Brain microvascular endothelial cell (primary cell): Measurements from ENCODE around the gene CHCHD6.

ENCODE experiments used
- DNase-seq: peaks from one replicate; pipeline ENCODE4 v3.0.0-alpha.2; 2020
- H3K27ac ChIP-seq: fragments of 250-450 bp; sonication (Bioruptor Pico); 2 replicates; pipeline ENCODE4 v1.5.1; 2020; ENCODE audit warnings: mild to moderate bottlenecking, moderate library complexity
- H3K27me3 ChIP-seq: fragments of 250-450 bp; sonication (Bioruptor Pico); replicated peaks from 2 replicates; pipeline ENCODE4 v1.5.1; 2020; ENCODE audit warnings: mild to moderate bottlenecking
- H3K36me3 ChIP-seq: fragments of 250-450 bp; sonication (Bioruptor Pico); replicated peaks from 2 replicates; pipeline ENCODE4 v1.5.1; 2020; ENCODE audit warnings: mild to moderate bottlenecking
- H3K4me3 ChIP-seq: 2 replicates; pipeline ENCODE4 v1.5.1; 2011; ENCODE audit warnings: low read depth, mild to moderate bottlenecking, control low read depth, low read length, moderate library complexity
- CTCF ChIP-seq: IDR thresholded peaks from 2 replicates; pipeline ENCODE4 v1.5.1; 2011; ENCODE audit warnings: low read depth, mild to moderate bottlenecking, moderate library complexity, low read length, control low read depth, inconsistent platforms; ENCODE audit errors: missing control alignments
- in situ Hi-C: cut with HindIII; loops from 2 replicates; pipeline ENCODE4 v1.10.0; 2017; ENCODE audit warnings: low sequenced_read_pairs, low pct_ligation_motif_present

CHCHD6 gene

GRCh38 chr3:126992776-126993175 lies 288.7 kb downstream of the CHCHD6 start:
- H3K36me3 ChIP-seq: peaks cover 19% of the 10 kb centered on the region
- no peak for TF ChIP-seq CTCF
- no peak overlapping the region for H3K4me3 ChIP-seq
- no peak for DNase-seq
- in situ Hi-C loops: no loop called here
- no peak overlapping the region for H3K27ac ChIP-seq
- H3K27me3 ChIP-seq: no peaks in the 10 kb centered on the region

DNA sequence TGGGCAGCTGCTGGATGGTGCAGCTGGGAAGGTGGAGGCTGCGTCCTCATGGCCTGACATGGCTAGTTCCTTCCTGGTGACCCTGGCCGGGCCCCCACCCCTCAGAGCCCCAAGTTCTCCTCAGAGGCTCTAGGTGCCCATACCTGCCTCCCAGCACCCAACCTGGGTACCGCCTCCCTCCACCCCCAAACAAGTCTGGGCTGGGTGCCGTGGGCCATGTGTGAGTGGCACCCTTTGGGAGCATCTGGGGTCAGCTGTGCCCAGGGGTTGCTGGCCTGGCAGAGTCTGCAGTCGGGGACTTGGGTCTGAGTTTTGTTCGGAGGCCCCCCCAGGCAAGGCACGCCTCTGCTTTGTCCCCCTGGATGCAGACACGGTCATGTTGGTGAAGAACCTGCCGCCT lies 289.4 kb downstream of the CHCHD6 start:
- peaks cover 19% of the 10 kb centered on the region for H3K36me3 ChIP-seq
- H3K4me3 ChIP-seq: no peak overlapping the region
- in situ Hi-C loops: no loop called here
- DNase-seq: no peak
- TF ChIP-seq CTCF: no peak
- H3K27ac ChIP-seq: no peak overlapping the region
- H3K27me3 ChIP-seq: no peaks in the 10 kb centered on the region

GRCh38 chr3:126994661-126995245 lies 290.7 kb downstream of the CHCHD6 start:
- no peaks in the 10 kb centered on the region for H3K27me3 ChIP-seq
- TF ChIP-seq CTCF: no peak
- DNase-seq: no peak
- H3K27ac ChIP-seq: no peak overlapping the region
- H3K36me3 ChIP-seq: peaks cover 11% of the 10 kb centered on the region
- H3K4me3 ChIP-seq: no peak overlapping the region
- in situ Hi-C loops: no loop called here

DNA sequence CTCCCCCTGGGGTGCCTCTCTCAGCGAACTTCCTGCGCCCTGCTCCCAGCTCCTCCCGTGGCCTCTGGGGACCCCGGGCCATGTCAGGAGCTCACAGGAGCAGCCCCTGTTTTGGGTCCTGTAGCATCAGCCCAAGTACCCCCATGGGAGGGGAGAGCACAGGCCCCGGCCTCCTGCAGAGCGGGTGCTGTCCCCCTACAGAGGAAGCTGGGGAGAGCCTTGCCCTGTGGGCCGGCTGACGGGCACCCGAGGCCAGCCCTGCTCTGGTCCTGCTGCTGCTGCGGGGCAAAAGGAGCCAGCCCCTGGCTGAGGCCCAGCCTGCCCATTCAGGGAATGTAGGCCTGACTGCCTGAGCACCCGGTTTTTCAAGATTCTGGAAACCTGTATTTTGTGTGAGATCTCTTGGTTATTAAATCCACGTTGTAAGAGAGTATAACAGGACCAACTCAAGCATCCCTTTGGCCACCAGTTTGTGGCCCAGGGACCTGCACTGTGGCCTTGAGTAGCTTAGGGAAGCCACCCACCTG lies 291.3 kb downstream of the CHCHD6 start:
- H3K27ac ChIP-seq: no peak overlapping the region

DNA sequence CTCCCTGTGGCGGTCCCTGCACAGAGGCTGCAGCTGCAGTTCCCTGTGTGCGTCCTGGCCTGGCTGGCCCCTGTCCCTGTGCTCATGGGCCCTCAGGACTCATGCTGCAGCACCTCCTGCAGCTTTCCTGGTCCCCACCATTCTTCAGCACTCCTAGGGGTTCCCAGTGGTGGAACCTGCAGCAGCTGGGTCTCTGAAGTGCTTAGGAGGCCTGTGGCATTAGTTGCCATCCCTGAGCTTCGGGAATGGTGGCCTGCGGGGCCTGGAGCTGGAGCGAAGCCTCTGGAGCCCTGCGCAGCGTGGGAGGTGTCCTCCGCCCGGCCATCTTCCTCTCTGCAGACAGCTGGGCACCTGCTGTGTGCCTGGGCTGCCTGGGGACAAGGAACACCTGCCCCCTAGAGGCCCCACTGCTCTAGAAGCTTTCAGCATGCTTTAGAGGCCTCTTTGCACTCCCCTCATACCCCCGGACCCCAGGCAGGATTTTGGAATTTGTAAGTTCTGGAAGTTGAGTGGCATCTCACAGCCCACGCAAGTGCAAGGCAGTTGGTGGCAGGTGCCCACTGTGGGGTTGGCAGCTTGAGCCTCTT lies 292.0 kb downstream of the CHCHD6 start:
- in situ Hi-C loops: no loop called here
- DNase-seq: no peak
- no peak overlapping the region for H3K4me3 ChIP-seq
- no peaks in the 10 kb centered on the region for H3K27me3 ChIP-seq
- peaks cover 3% of the 10 kb centered on the region for H3K36me3 ChIP-seq
- H3K27ac ChIP-seq: no peak overlapping the region
- TF ChIP-seq CTCF: peak; percentile 40

More for the DNA sequence above, 291.3 kb downstream of the CHCHD6 start:
- no peak for DNase-seq
- peaks cover 5% of the 10 kb centered on the region for H3K36me3 ChIP-seq
- no peak for TF ChIP-seq CTCF
- H3K4me3 ChIP-seq: no peak overlapping the region
- H3K27me3 ChIP-seq: no peaks in the 10 kb centered on the region
- in situ Hi-C loops: no loop called here
